HG03159 (cell line): Measurements from ENCODE around the gene SIN3B.

Experiments
- ATAC-seq: cut with Tn5 transposase; IDR thresholded peaks from one replicate; pipeline ENCODE4 v1.9.1; 2021; ENCODE audit warnings: mild to moderate bottlenecking, moderate library complexity; ENCODE audit not compliant: unreplicated experiment

The SIN3B gene

GRCh38 chr19:16822648-16823047 lies 6.5 kb upstream of the SIN3B start:
- no peak for ATAC-seq

GRCh38 chr19:16824658-16825311 lies 4.4 kb upstream of the SIN3B start:
- ATAC-seq = no peak

GRCh38 chr19:16825312-16826052 lies 3.7 kb upstream of the SIN3B start:
- ATAC-seq = no peak

GRCh38 chr19:16829822-16830289 lies 658 bp downstream of the SIN3B start:
- ATAC-seq = no peak

GRCh38 chr19:16830679-16831078 lies 1.5 kb downstream of the SIN3B start:
- ATAC-seq = no peak

GRCh38 chr19:16831531-16831930 lies 2.3 kb downstream of the SIN3B start:
- ATAC-seq = no peak

GRCh38 chr19:16834747-16835146 lies 5.5 kb downstream of the SIN3B start:
- ATAC-seq = no peak

- no peak for ATAC-seq
These were observed 7.2 kb downstream of the SIN3B start for GRCh38 chr19:16836115-16837034.

- no peak for ATAC-seq
These were observed 7.8 kb downstream of the SIN3B start for GRCh38 chr19:16837035-16837362.

- ATAC-seq = no peak
These were observed 12.3 kb downstream of the SIN3B start for GRCh38 chr19:16841391-16841926.

- ATAC-seq = no peak
These were observed 17.7 kb downstream of the SIN3B start for GRCh38 chr19:16846901-16847300.

GRCh38 chr19:16847430-16847829 lies 18.2 kb downstream of the SIN3B start:
- ATAC-seq = no peak

GRCh38 chr19:16849168-16849567 lies 20.0 kb downstream of the SIN3B start:
- ATAC-seq = no peak

GRCh38 chr19:16850133-16850532 lies 20.9 kb downstream of the SIN3B start:
- no peak for ATAC-seq

GRCh38 chr19:16851031-16851712 lies 22.0 kb downstream of the SIN3B start:
- no peak for ATAC-seq

- ATAC-seq = no peak
These were observed 23.9 kb downstream of the SIN3B start for GRCh38 chr19:16853066-16853465.

- no peak for ATAC-seq
These were observed 26.9 kb downstream of the SIN3B start for GRCh38 chr19:16856091-16856490.

GRCh38 chr19:16859626-16860025 lies 30.4 kb downstream of the SIN3B start:
- ATAC-seq = no peak

- no peak for ATAC-seq
These were observed 30.9 kb downstream of the SIN3B start for GRCh38 chr19:16860118-16860517.

- no peak for ATAC-seq
These were observed 31.8 kb downstream of the SIN3B start for GRCh38 chr19:16861011-16861410.

- no peak for ATAC-seq
These were observed 32.6 kb downstream of the SIN3B start for GRCh38 chr19:16861834-16862233.
